Measurements from ENCODE around the gene PCSK6.

The PCSK6 gene

GRCh38 chr15:101509279-101509678 lies 19.8 kb upstream of the PCSK6 start:
- Histone ChIP-seq H2BK15ac (ENCODE audit: low read length) (no peak overlapping the region), H2BK5ac (ENCODE audit: low read length) (no peak overlapping the region), H2AFZ (ENCODE audit: low read length) (peak overlapping the region; percentile 33), H3K4me1 (ENCODE audit: control insufficient read depth in 2 of 2, insufficient read depth in 1 of 2, low read depth in 1 of 2, low read length in 2 of 2) (no peaks in the 10 kb centered on the region), H3K14ac (ENCODE audit: low read length) (no peak overlapping the region), H3K27ac (replicated peaks; ENCODE audit: low read length) (no peak overlapping the region), H3K23ac (ENCODE audit: low read depth, low read length, poor library complexity) (no peak overlapping the region), H4K8ac (ENCODE audit: low read depth, low read length) (no peak overlapping the region), H3K9ac (ENCODE audit: low read depth, low read length, poor library complexity) (no peak overlapping the region), H2BK120ac (ENCODE audit: low read depth, low read length) (no peak overlapping the region), H3K18ac (ENCODE audit: low read length) (no peak overlapping the region), H2BK12ac (ENCODE audit: low read length) (no peak overlapping the region), H3K4ac (ENCODE audit: low read length) (no peak overlapping the region), H3K9me3 (replicated peaks in 1 of 2; ENCODE audit: control insufficient read depth in 2 of 2, insufficient read depth in 1 of 2, low read depth in 1 of 2, low read length in 2 of 2) (peaks cover 0 to under 1% of the 10 kb centered on the region in 2 donors), H3K36me3 (replicated peaks in 1 of 2; ENCODE audit: control insufficient read depth in 2 of 2, insufficient read depth in 2 of 2, low read length in 2 of 2) (no peaks in the 10 kb centered on the region), H4K91ac (ENCODE audit: low read depth, low read length, poor library complexity) (no peak overlapping the region), H3K4me2 (ENCODE audit: insufficient read depth, low read length, poor library complexity, severe bottlenecking) (no peak overlapping the region), H2AK5ac (ENCODE audit: low read depth, low read length) (no peak overlapping the region), H3K27me3 (ENCODE audit: control insufficient read depth in 3 of 3, insufficient read depth in 3 of 3, low read depth in 1 of 3, low read length in 3 of 3) (peaks cover 0 to 3% (median 0%) of the 10 kb centered on the region in 3 experiments), H3K79me1 (ENCODE audit: low read depth, low read length) (no peaks in the 10 kb centered on the region), H3K4me3 (ENCODE audit: low read length in 2 of 2) (no peak overlapping the region)
- DNase-seq (ENCODE audit: low spot score): peak; percentile 49
- no CpG with 5 or more reads among the region's 6 CpGs for WGBS, 2 donors (ENCODE audit: extremely low coverage in 2 of 2, insufficient read length in 2 of 2, insufficient replicate concordance in 1 of 2)

DNA sequence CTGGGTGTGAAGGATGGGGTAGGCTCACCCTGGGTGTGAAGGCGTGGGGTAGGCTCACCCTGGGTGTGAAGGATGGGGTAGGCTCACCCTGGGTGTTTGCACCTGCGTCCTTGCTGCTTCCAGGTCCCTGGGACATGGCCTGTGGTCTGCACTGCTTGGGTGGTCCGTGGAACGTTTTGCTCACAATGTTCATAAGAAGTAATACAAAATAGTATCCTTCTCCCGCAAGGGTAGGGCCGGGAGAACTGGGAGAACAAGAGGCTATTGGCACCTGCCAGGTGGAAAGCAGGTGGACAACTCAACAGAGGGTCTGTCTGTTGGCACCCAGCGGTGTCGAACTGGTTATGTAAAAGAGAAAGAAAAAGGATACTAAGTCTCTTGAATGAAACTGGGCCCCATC lies 17.0 kb upstream of the PCSK6 start:
- Histone ChIP-seq H2BK12ac (ENCODE audit: low read length) (no peak overlapping the region), H3K4me1 (ENCODE audit: control insufficient read depth in 2 of 2, insufficient read depth in 1 of 2, low read depth in 1 of 2, low read length in 2 of 2) (no peaks in the 10 kb centered on the region), H4K91ac (ENCODE audit: low read depth, low read length, poor library complexity) (no peak overlapping the region), H3K27me3 (ENCODE audit: control insufficient read depth in 3 of 3, insufficient read depth in 3 of 3, low read depth in 1 of 3, low read length in 3 of 3) (peaks cover 0 to 3% (median 0%) of the 10 kb centered on the region in 3 experiments), H2BK5ac (ENCODE audit: low read length) (no peak overlapping the region), H3K4me3 (ENCODE audit: low read length in 2 of 2) (no peak overlapping the region), H2BK15ac (ENCODE audit: low read length) (no peak overlapping the region), H2BK120ac (ENCODE audit: low read depth, low read length) (no peak overlapping the region), H3K27ac (replicated peaks; ENCODE audit: low read length) (no peak overlapping the region), H3K36me3 (replicated peaks in 1 of 2; ENCODE audit: control insufficient read depth in 2 of 2, insufficient read depth in 2 of 2, low read length in 2 of 2) (no peaks in the 10 kb centered on the region), H3K4ac (ENCODE audit: low read length) (no peak overlapping the region), H3K79me1 (ENCODE audit: low read depth, low read length) (no peaks in the 10 kb centered on the region), H2AK5ac (ENCODE audit: low read depth, low read length) (no peak overlapping the region), H3K14ac (ENCODE audit: low read length) (no peak overlapping the region), H3K4me2 (ENCODE audit: insufficient read depth, low read length, poor library complexity, severe bottlenecking) (no peak overlapping the region), H3K18ac (ENCODE audit: low read length) (no peak overlapping the region), H3K9me3 (replicated peaks in 1 of 2; ENCODE audit: control insufficient read depth in 2 of 2, insufficient read depth in 1 of 2, low read depth in 1 of 2, low read length in 2 of 2) (no peaks in the 10 kb centered on the region), H3K23ac (ENCODE audit: low read depth, low read length, poor library complexity) (peak overlapping the region; percentile 23), H3K9ac (ENCODE audit: low read depth, low read length, poor library complexity) (no peak overlapping the region), H2AFZ (ENCODE audit: low read length) (no peak overlapping the region), H4K8ac (ENCODE audit: low read depth, low read length) (no peak overlapping the region)
- DNase-seq (ENCODE audit: low spot score): no peak
- no CpG with 5 or more reads among the region's 8 CpGs for WGBS, 2 donors (ENCODE audit: extremely low coverage in 2 of 2, insufficient read length in 2 of 2, insufficient replicate concordance in 1 of 2)

DNA sequence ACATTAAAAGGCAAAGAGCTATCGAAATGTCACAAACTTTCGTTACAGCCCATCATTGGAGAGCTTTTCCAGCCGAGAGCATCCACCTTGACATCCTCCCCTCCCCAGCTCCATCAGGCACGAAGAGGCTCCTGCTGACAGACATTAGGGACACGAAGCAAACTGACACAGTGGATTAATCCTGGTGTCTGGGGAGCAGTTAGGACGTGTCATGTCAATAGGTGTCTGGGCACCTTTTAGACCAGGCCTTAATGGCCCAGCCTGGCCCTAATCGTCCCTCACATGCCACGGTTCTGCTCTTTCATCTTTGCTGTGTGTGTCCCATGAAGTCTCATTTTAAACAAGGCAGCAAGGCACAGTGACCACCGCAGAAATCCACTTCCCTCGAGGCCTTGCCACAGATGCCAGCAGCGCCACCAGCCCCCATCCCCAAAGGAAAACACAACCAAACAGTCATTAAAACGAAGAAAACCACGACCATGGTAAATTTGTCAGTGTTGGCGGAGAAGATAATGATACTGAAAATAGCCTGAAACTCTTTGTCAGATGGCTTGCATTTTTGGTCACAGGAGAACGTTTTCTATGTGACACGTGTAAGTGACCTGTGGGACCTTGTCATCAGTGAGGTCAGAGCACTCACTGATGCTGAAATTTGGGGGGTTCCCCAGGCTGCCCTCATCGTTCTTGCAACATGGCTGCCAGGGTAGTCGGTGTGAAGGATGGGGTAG lies 16.3 kb upstream of the PCSK6 start:
- no peaks in the 10 kb centered on the region for H3K9me3 ChIP-seq (replicated peaks in 1 of 2; ENCODE audit: control insufficient read depth in 2 of 2, insufficient read depth in 1 of 2, low read depth in 1 of 2, low read length in 2 of 2)
- H3K4me2 ChIP-seq (ENCODE audit: insufficient read depth, low read length, poor library complexity, severe bottlenecking): no peak overlapping the region
- H2AK5ac ChIP-seq (ENCODE audit: low read depth, low read length): no peak overlapping the region
- H3K14ac ChIP-seq (ENCODE audit: low read length): no peak overlapping the region
- no peak overlapping the region for H4K8ac ChIP-seq (ENCODE audit: low read depth, low read length)
- H3K18ac ChIP-seq (ENCODE audit: low read length): no peak overlapping the region
- H3K9ac ChIP-seq (ENCODE audit: low read depth, low read length, poor library complexity): no peak overlapping the region
- H3K79me1 ChIP-seq (ENCODE audit: low read depth, low read length): no peaks in the 10 kb centered on the region
- H2BK120ac ChIP-seq (ENCODE audit: low read depth, low read length): no peak overlapping the region
- no peaks in the 10 kb centered on the region for H3K4me1 ChIP-seq (ENCODE audit: control insufficient read depth in 2 of 2, insufficient read depth in 1 of 2, low read depth in 1 of 2, low read length in 2 of 2)
- H3K4me3 ChIP-seq (ENCODE audit: low read length in 2 of 2): no peak overlapping the region
- no peak overlapping the region for H2AFZ ChIP-seq (ENCODE audit: low read length)
- no peak overlapping the region for H2BK15ac ChIP-seq (ENCODE audit: low read length)
- no peak overlapping the region for H4K91ac ChIP-seq (ENCODE audit: low read depth, low read length, poor library complexity)
- DNase-seq (ENCODE audit: low spot score): no peak
- peaks cover 0 to 3% (median 0%) of the 10 kb centered on the region in 3 experiments for H3K27me3 ChIP-seq (ENCODE audit: control insufficient read depth in 3 of 3, insufficient read depth in 3 of 3, low read depth in 1 of 3, low read length in 3 of 3)
- no peak overlapping the region for H2BK12ac ChIP-seq (ENCODE audit: low read length)
- H3K4ac ChIP-seq (ENCODE audit: low read length): no peak overlapping the region
- WGBS, 2 donors (ENCODE audit: extremely low coverage in 2 of 2, insufficient read length in 2 of 2, insufficient replicate concordance in 1 of 2): no CpG with 5 or more reads among the region's 18 CpGs
- H2BK5ac ChIP-seq (ENCODE audit: low read length): no peak overlapping the region
- H3K27ac ChIP-seq (replicated peaks; ENCODE audit: low read length): no peak overlapping the region
- peak overlapping the region; percentile 31 for H3K23ac ChIP-seq (ENCODE audit: low read depth, low read length, poor library complexity)
- no peaks in the 10 kb centered on the region for H3K36me3 ChIP-seq (replicated peaks in 1 of 2; ENCODE audit: control insufficient read depth in 2 of 2, insufficient read depth in 2 of 2, low read length in 2 of 2)

GRCh38 chr15:101504866-101505609 lies 15.5 kb upstream of the PCSK6 start:
- Histone ChIP-seq H3K4me1 (ENCODE audit: control insufficient read depth in 2 of 2, insufficient read depth in 1 of 2, low read depth in 1 of 2, low read length in 2 of 2) (no peaks in the 10 kb centered on the region), H3K23ac (ENCODE audit: low read depth, low read length, poor library complexity) (no peak overlapping the region), H3K14ac (ENCODE audit: low read length) (peak overlapping the region; percentile 47), H3K18ac (ENCODE audit: low read length) (no peak overlapping the region), H2BK12ac (ENCODE audit: low read length) (no peak overlapping the region), H2BK120ac (ENCODE audit: low read depth, low read length) (peak overlapping the region; percentile 32), H2BK5ac (ENCODE audit: low read length) (no peak overlapping the region), H3K36me3 (replicated peaks in 1 of 2; ENCODE audit: control insufficient read depth in 2 of 2, insufficient read depth in 2 of 2, low read length in 2 of 2) (no peaks in the 10 kb centered on the region), H3K27ac (replicated peaks; ENCODE audit: low read length) (no peak overlapping the region), H2AFZ (ENCODE audit: low read length) (no peak overlapping the region), H3K27me3 (ENCODE audit: control insufficient read depth in 3 of 3, insufficient read depth in 3 of 3, low read depth in 1 of 3, low read length in 3 of 3) (peaks cover 0 to 4% (median 0%) of the 10 kb centered on the region in 3 experiments), H3K79me1 (ENCODE audit: low read depth, low read length) (no peaks in the 10 kb centered on the region), H3K9ac (ENCODE audit: low read depth, low read length, poor library complexity) (peak overlapping the region; percentile 51), H2BK15ac (ENCODE audit: low read length) (no peak overlapping the region), H3K4me3 (ENCODE audit: low read length in 2 of 2) (no peak overlapping the region), H4K91ac (ENCODE audit: low read depth, low read length, poor library complexity) (peak overlapping the region; percentile 14), H2AK5ac (ENCODE audit: low read depth, low read length) (no peak overlapping the region), H4K8ac (ENCODE audit: low read depth, low read length) (no peak overlapping the region), H3K4ac (ENCODE audit: low read length) (no peak overlapping the region), H3K9me3 (replicated peaks in 1 of 2; ENCODE audit: control insufficient read depth in 2 of 2, insufficient read depth in 1 of 2, low read depth in 1 of 2, low read length in 2 of 2) (no peaks in the 10 kb centered on the region), H3K4me2 (ENCODE audit: insufficient read depth, low read length, poor library complexity, severe bottlenecking) (no peak overlapping the region)
- DNase-seq (ENCODE audit: low spot score): no peak
- no CpG with 5 or more reads among the region's 17 CpGs for WGBS, 2 donors (ENCODE audit: extremely low coverage in 2 of 2, insufficient read length in 2 of 2, insufficient replicate concordance in 1 of 2)
